ENCODE measurements around the gene MT1A.

MT1A gene

GRCh38 chr16:56681939-56682702 lies 43.7 kb downstream of the MT1A start, which contains the start of gene MT1X:
TSS of gene MT1X (plus strand) at chr16:56682470. CDS start at chr16:56682541, 71 bp downstream.
- DNase-seq, result peak; percentile 95

DNA sequence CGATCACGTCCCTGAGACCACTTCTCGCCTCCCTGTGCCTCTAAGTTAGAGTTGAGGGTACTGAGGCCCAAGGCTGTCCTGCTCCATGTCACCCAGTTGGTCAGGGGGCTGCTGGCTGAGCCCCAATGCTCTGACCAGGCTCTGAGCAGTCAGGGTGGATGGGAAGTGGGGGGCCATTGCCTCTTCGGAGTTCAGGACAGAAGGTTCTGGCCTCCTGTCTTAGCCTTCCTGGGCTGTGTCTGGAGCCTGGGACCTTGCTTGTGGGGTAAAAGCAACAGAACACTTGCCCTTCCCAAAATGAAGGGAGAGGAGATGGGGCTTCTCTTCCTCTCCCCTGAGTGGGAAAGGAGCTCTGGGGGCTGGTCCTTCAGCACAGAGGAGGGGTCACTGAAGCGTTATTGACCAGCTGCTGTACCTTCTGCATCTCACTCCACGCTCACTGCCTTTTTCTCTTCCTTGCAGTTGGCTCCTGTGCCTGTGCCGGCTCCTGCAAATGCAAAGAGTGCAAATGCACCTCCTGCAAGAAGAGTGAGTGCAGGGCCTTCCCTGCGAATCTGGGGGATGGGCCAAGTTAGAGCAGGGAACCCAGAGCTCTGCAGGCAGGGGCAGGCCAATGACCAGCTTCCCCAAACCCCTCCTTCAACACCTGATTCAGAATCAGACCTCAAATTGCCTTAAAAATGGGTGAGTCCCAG lies 44.4 kb downstream of the MT1A start:
- peak; percentile 22 for DNase-seq

- DNase-seq, result no peak
Measured at GRCh38 chr16:56683424-56684172, 45.1 kb downstream of the MT1A start.

DNA sequence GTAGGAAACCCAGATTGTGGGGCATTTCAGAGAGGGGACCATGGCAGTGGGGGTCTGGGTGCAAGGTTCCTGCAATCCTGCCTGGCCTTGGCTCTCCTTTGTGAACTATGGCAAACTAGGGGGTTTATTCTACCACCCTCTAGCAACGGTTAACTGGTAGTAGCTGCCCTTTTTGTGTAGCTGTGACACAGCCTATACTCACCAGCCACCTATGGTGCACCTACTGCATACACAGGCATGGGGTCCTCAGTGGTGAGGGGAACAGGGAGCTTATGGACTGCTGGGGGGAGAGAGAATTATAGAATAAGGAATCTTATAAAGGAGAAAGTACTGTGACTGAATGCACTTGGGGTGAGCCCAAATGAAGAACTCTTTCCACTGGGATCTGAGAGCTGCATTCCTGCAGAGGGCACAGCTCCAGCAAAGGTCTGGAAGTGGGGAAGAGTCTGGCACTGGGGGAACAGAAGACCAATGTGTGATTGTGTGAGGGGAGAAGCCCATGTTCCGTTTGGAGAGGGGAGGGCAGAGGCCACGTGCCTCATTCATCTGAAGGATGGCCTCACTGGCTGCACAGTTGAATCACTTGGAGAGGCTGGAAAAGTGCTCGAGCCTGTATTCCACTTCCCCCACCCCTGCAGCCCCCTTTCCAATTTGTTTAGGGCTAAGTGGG lies 45.9 kb downstream of the MT1A start:
- DNase-seq, result no peak

- no peak for DNase-seq
Measured at GRCh38 chr16:56684926-56685590, 46.6 kb downstream of the MT1A start.

DNA sequence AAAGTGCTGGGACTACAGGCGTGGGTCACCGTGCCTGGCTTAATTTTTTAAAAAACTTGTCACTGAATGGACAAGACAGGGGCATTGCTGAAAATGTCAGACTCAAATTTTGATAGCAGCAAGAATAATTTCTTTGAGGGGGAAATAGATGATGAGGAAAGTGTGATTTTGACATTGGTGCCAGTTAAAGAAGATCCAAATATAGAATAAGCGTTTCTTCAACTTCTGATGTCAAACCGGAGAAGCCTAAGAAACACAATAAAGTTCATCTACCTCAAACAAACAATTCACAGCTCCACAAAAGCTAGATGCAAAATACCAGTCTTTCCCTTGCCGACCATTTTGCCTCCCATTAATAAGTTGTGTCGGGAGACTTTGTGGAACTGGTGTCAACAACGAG lies 48.3 kb downstream of the MT1A start:
- DNase-seq, result no peak

- DNase-seq, result no peak
Measured at GRCh38 chr16:56688762-56689161, 50.3 kb downstream of the MT1A start.

DNA sequence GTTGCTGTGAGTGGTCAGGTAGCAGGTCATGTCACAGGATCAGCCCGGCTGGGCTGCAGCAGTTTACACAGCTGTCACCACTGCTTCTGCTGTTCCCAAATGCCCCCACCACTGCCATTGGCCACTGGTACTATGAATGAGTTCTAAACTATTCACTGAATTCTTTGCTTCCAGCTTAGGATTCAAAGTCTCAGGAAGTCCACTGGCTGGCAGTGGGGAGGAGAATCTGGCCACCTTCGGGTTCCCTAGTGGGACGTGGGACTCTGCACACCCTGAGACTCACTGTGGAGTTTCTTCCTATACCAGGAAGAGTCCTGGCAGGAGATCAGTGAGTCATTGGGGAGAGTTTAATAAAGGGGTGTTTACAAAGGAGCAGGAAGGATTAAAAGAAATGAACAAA lies 50.7 kb downstream of the MT1A start:
- DNase-seq, result no peak

Data from activated CD4-positive, alpha-beta T cell treated with anti-CD3 and anti-CD28 coated beads for 48 hours (primary cell).